Mammary epithelial cell (primary cell): Measurements from ENCODE around the gene TMEM140.

Experiments
- EZH2 ChIP-seq: IDR thresholded peaks from 2 replicates; pipeline ENCODE4 v1.6.1; 2012; ENCODE audit warnings: low read length, inconsistent platforms, borderline replicate concordance
- TF ChIP-seq, protein P1 (sequence below), 2 donors: IDR thresholded peaks in 1 of 2; conservative IDR thresholded peaks in 1 of 2; 2 replicates each; pipeline ENCODE4 v1.5.1; 2011 to 2012; ENCODE audit warnings: inconsistent platforms in 2 of 2, low read length in 2 of 2, mild to moderate bottlenecking in 2 of 2, control low read depth in 1 of 2, low read depth in 1 of 2; ENCODE audit not compliant: insufficient read depth in 1 of 2; ENCODE audit errors: extremely low read depth in 1 of 2

DNA sequence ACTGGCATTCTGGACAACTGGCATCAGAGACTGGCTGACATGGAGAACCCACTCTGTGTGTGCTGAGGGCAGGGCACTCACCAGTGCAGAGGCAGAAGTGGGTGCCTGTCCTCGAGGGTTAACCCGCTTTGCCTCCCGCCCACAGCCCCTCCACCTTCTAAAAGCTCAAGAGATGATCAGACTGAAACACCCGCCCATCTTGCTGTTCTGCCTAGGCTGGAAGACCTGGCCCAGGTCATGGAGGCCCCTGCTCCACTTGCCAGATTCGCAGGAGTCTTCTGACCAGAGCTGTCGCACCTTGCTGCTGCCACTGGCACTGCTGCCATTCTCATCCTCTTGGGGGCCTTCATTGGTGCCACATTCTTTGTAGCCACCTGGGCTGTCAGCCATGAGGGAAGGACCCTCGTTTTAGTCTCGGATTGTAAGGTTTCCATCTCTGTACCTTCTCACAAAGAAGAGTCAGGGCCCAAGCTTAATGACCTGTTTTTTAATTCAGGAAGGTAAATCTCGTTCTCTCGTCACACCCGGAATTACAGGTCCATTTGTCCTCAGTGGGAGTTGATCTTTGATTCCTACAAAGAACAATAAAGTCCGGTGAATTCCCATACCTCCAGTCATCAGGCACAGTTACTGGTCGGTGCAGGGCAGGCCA, 20.7 kb downstream of the TMEM140 start:
- TF ChIP-seq, protein P1, sequence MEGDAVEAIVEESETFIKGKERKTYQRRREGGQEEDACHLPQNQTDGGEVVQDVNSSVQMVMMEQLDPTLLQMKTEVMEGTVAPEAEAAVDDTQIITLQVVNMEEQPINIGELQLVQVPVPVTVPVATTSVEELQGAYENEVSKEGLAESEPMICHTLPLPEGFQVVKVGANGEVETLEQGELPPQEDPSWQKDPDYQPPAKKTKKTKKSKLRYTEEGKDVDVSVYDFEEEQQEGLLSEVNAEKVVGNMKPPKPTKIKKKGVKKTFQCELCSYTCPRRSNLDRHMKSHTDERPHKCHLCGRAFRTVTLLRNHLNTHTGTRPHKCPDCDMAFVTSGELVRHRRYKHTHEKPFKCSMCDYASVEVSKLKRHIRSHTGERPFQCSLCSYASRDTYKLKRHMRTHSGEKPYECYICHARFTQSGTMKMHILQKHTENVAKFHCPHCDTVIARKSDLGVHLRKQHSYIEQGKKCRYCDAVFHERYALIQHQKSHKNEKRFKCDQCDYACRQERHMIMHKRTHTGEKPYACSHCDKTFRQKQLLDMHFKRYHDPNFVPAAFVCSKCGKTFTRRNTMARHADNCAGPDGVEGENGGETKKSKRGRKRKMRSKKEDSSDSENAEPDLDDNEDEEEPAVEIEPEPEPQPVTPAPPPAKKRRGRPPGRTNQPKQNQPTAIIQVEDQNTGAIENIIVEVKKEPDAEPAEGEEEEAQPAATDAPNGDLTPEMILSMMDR (conservative IDR thresholded peaks at IDR 0.05 in 1 of 2, IDR thresholded peaks at IDR 0.05 in 1 of 2; ENCODE audit: extremely low read depth in 1 of 2, insufficient read depth in 1 of 2, low read depth in 1 of 2, low read length in 2 of 2), result no peak
- TF ChIP-seq EZH2, result no peak
